Adipocyte (in vitro differentiated cells): ENCODE data around the gene LSM3.
"Not testable (repeated sequence)": the region's sequence is repeated elsewhere in the genome, so short reads cannot be mapped to it uniquely, and the experiment has no call there.

ENCODE experiments used
- DNase-seq: peaks from one replicate; pipeline ENCODE4 v3.0.0-alpha.2; 2015; ENCODE audit warnings: low read depth
- H3K27me3 ChIP-seq: replicated peaks from 2 replicates; pipeline ENCODE4 v1.7.0; 2013; ENCODE audit warnings: mild to moderate bottlenecking, low read length, moderate library complexity; ENCODE audit not compliant: control insufficient read depth, insufficient read depth
- H3K36me3 ChIP-seq: 2 replicates; pipeline ENCODE4 v1.7.0; 2013; ENCODE audit warnings: low read length, mild to moderate bottlenecking, moderate library complexity; ENCODE audit not compliant: control insufficient read depth, insufficient read depth, severe bottlenecking
- H3K4me1 ChIP-seq: 2 replicates; pipeline ENCODE4 v1.7.0; 2013; ENCODE audit warnings: mild to moderate bottlenecking, low read length, moderate library complexity; ENCODE audit not compliant: control insufficient read depth, insufficient read depth
- H3K4me3 ChIP-seq: 2 replicates; pipeline ENCODE4 v1.7.0; 2013; ENCODE audit warnings: mild to moderate bottlenecking, low read length, moderate library complexity
- H3K9ac ChIP-seq: 2 replicates; pipeline ENCODE4 v1.7.0; 2013; ENCODE audit warnings: mild to moderate bottlenecking, low read length, moderate library complexity
- H3K9me3 ChIP-seq: 2 replicates; pipeline ENCODE4 v1.7.0; 2013; ENCODE audit warnings: mild to moderate bottlenecking, low read length, moderate library complexity; ENCODE audit not compliant: control insufficient read depth

Gene LSM3

GRCh38 chr3:14226351-14226750 lies 47.7 kb downstream of the LSM3 start:
- Histone ChIP-seq H3K9me3 (peaks cover 15% of the 10 kb centered on the region), H3K4me1 (peaks cover 43% of the 10 kb centered on the region)
- not testable (repeated sequence) for DNase-seq, H3K4me3 ChIP-seq, H3K9ac ChIP-seq, H3K27me3 ChIP-seq, H3K36me3 ChIP-seq

- H3K27me3 ChIP-seq = peaks cover 3% of the 10 kb centered on the region
- no peaks in the 10 kb centered on the region for H3K9me3 ChIP-seq
- H3K4me1 ChIP-seq = peaks cover 38% of the 10 kb centered on the region
- no peak overlapping the region for H3K9ac ChIP-seq
- H3K36me3 ChIP-seq = no peaks in the 10 kb centered on the region
- no peak overlapping the region for H3K4me3 ChIP-seq
- no peak for DNase-seq
Observed at GRCh38 chr3:14227856-14228255, 49.2 kb downstream of the LSM3 start.

GRCh38 chr3:14228681-14229470 lies 50.3 kb downstream of the LSM3 start:
- peaks cover 3% of the 10 kb centered on the region for H3K27me3 ChIP-seq
- H3K36me3 ChIP-seq = no peaks in the 10 kb centered on the region
- H3K4me3 ChIP-seq = no peak overlapping the region
- DNase-seq = no peak
- peaks cover 28% of the 10 kb centered on the region for H3K4me1 ChIP-seq
- no peak overlapping the region for H3K9ac ChIP-seq
- H3K9me3 ChIP-seq = peaks cover 5% of the 10 kb centered on the region

- H3K4me3 ChIP-seq, H3K9me3 ChIP-seq, DNase-seq, H3K27me3 ChIP-seq, H3K36me3 ChIP-seq, H3K9ac ChIP-seq: not testable (repeated sequence)
- peaks cover 24% of the 10 kb centered on the region for H3K4me1 ChIP-seq
Observed at GRCh38 chr3:14229695-14230094, 51.1 kb downstream of the LSM3 start.

- Histone ChIP-seq H3K9me3 (peaks cover 7% of the 10 kb centered on the region), H3K27me3 (peaks cover 3% of the 10 kb centered on the region), H3K9ac (no peak overlapping the region), H3K36me3 (no peaks in the 10 kb centered on the region), H3K4me3 (no peak overlapping the region), H3K4me1 (peaks cover 22% of the 10 kb centered on the region)
- DNase-seq = no peak
Observed at GRCh38 chr3:14230729-14231128, 52.1 kb downstream of the LSM3 start.

- Histone ChIP-seq H3K4me1 (peaks cover 22% of the 10 kb centered on the region), H3K36me3 (no peaks in the 10 kb centered on the region), H3K27me3 (peaks cover 3% of the 10 kb centered on the region), H3K9me3 (peaks cover 7% of the 10 kb centered on the region), H3K4me3 (no peak overlapping the region), H3K9ac (no peak overlapping the region)
- DNase-seq = no peak
Observed at GRCh38 chr3:14231145-14231990, 52.8 kb downstream of the LSM3 start.

- Histone ChIP-seq H3K4me1 (peaks cover 22% of the 10 kb centered on the region), H3K36me3 (no peaks in the 10 kb centered on the region)
- DNase-seq = peak; percentile 56
Observed at GRCh38 chr3:14231998-14232501, 53.4 kb downstream of the LSM3 start.

GRCh38 chr3:14234251-14235002 lies 55.8 kb downstream of the LSM3 start:
- Histone ChIP-seq H3K36me3 (no peaks in the 10 kb centered on the region), H3K27me3 (peaks cover 20% of the 10 kb centered on the region)
- peak; percentile 51 for DNase-seq

More at GRCh38 chr3:14231998-14232501, 53.4 kb downstream of the LSM3 start:
- Histone ChIP-seq H3K27me3 (peaks cover 9% of the 10 kb centered on the region), H3K9ac (no peak overlapping the region), H3K4me3 (no peak overlapping the region), H3K9me3 (peaks cover 7% of the 10 kb centered on the region)

GRCh38 chr3:14235003-14235911 lies 56.6 kb downstream of the LSM3 start:
- Histone ChIP-seq H3K9ac (no peak overlapping the region), H3K9me3 (peaks cover 7% of the 10 kb centered on the region), H3K4me1 (peaks cover 5% of the 10 kb centered on the region), H3K27me3 (peaks cover 18% of the 10 kb centered on the region), H3K4me3 (no peak overlapping the region), H3K36me3 (no peaks in the 10 kb centered on the region)
- no peak for DNase-seq

More at GRCh38 chr3:14234251-14235002, 55.8 kb downstream of the LSM3 start:
- peaks cover 5% of the 10 kb centered on the region for H3K4me1 ChIP-seq
- H3K4me3 ChIP-seq = no peak overlapping the region
- H3K9me3 ChIP-seq = peaks cover 7% of the 10 kb centered on the region
- no peak overlapping the region for H3K9ac ChIP-seq

GRCh38 chr3:14235912-14236295 lies 57.3 kb downstream of the LSM3 start:
- H3K9me3 ChIP-seq = peaks cover 7% of the 10 kb centered on the region
- H3K4me1 ChIP-seq = peaks cover 5% of the 10 kb centered on the region
- H3K27me3 ChIP-seq = peaks cover 17% of the 10 kb centered on the region
- DNase-seq = no peak
- H3K4me3 ChIP-seq = no peak overlapping the region
- H3K36me3 ChIP-seq = no peaks in the 10 kb centered on the region
- H3K9ac ChIP-seq = no peak overlapping the region
